Neural progenitor cell (in vitro differentiated cells): ENCODE data around the gene PCNX2. TPM values are rescaled to one million over a fixed set of nuclear protein-coding genes. Genes with fewer than 3 reads are reported as not detected.

Experiments
- DNase-seq: peaks from one replicate; pipeline ENCODE4 v3.0.0-alpha.2; 2016; ENCODE audit warnings: low spot score
- H2AFZ ChIP-seq: fragments of 200-600 bp; sonication (generic); replicated peaks from 2 replicates; pipeline ENCODE4 v1.6.1; 2016; ENCODE audit warnings: antibody characterized with exemption
- H3F3A ChIP-seq: fragments of 200-600 bp; sonication (generic); 2 replicates; pipeline ENCODE4 v1.6.1; 2016; ENCODE audit warnings: antibody characterized with exemption, low read depth
- H3K27ac ChIP-seq: fragments of 200-600 bp; sonication (generic); 2 replicates; pipeline ENCODE4 v1.5.1; 2016; ENCODE audit warnings: mild to moderate bottlenecking
- H3K27me3 ChIP-seq: fragments of 200-600 bp; sonication (generic); 2 replicates; pipeline ENCODE4 v1.6.1; 2016; ENCODE audit warnings: mild to moderate bottlenecking, moderate library complexity
- H3K36me3 ChIP-seq: fragments of 200-600 bp; sonication (generic); 2 replicates; pipeline ENCODE4 v1.5.1; 2016
- H3K4me1 ChIP-seq: fragments of 200-600 bp; sonication (generic); 2 replicates; pipeline ENCODE4 v1.6.1; 2016; ENCODE audit warnings: mixed run types
- H3K4me2 ChIP-seq: fragments of 200-600 bp; sonication (generic); 2 replicates; pipeline ENCODE4 v1.6.1; 2016
- H3K4me3 ChIP-seq: fragments of 200-600 bp; sonication (generic); 2 replicates; pipeline ENCODE4 v1.5.1; 2016
- H3K79me2 ChIP-seq: fragments of 200-600 bp; sonication (generic); 2 replicates; pipeline ENCODE4 v1.6.1; 2016; ENCODE audit warnings: low read depth
- H3K9ac ChIP-seq: fragments of 200-600 bp; sonication (generic); 2 replicates; pipeline ENCODE4 v1.6.1; 2016
- H3K9me3 ChIP-seq: fragments of 200-600 bp; sonication (generic); 2 replicates; pipeline ENCODE4 v1.5.1; 2016; ENCODE audit warnings: low read depth
- H4K20me1 ChIP-seq: fragments of 200-600 bp; sonication (generic); 2 replicates; pipeline ENCODE4 v1.6.1; 2016; ENCODE audit warnings: low read depth
- H3K27ac Mint-ChIP-seq: 3 replicates; pipeline ENCODE4 v1.8.0; 2021; ENCODE audit warnings: mixed read lengths
- H3K27me3 Mint-ChIP-seq: 2 replicates; pipeline ENCODE4 v1.8.0; 2022; ENCODE audit warnings: low read depth, mild to moderate bottlenecking, inconsistent platforms, moderate library complexity, mixed read lengths; ENCODE audit not compliant: insufficient read depth
- H3K36me3 Mint-ChIP-seq: 3 replicates; pipeline ENCODE4 v1.8.0; 2021; ENCODE audit warnings: mixed read lengths
- H3K4me1 Mint-ChIP-seq: 3 replicates; pipeline ENCODE4 v1.8.0; 2021; ENCODE audit warnings: mixed read lengths
- H3K4me3 Mint-ChIP-seq: 3 replicates; pipeline ENCODE4 v1.8.0; 2021; ENCODE audit warnings: mild to moderate bottlenecking, moderate library complexity, mixed read lengths
- H3K9me3 Mint-ChIP-seq: 3 replicates; pipeline ENCODE4 v1.8.0; 2020; ENCODE audit warnings: mixed read lengths
- EZH2 ChIP-seq: fragments of 200-600 bp; sonication (generic); IDR thresholded peaks from 2 replicates; pipeline ENCODE4 v1.6.1; 2017; ENCODE audit warnings: antibody characterized with exemption, mild to moderate bottlenecking, moderate library complexity
- EZH2phosphoT487 ChIP-seq: fragments of 200-600 bp; sonication (generic); IDR thresholded peaks from 2 replicates; pipeline ENCODE4 v1.6.1; 2017; ENCODE audit warnings: antibody characterized with exemption
- total RNA-seq: library from RNA; depleted of rRNA; stranded (reverse); fragments of >200 nt; gene quantifications from 2 replicates; pipeline ENCODE4 v1.2.3, GENCODE V29; 2015; ENCODE audit warnings: low replicate concordance
- TF ChIP-seq, protein P1 (sequence below): fragments of 200-600 bp; sonication (generic); IDR thresholded peaks from 2 replicates; pipeline ENCODE4 v1.5.1; 2017; ENCODE audit warnings: antibody characterized with exemption, mild to moderate bottlenecking

Gene PCNX2
- total RNA-seq, 1 donor from 2014 or later, result 30.8 TPM

DNA sequence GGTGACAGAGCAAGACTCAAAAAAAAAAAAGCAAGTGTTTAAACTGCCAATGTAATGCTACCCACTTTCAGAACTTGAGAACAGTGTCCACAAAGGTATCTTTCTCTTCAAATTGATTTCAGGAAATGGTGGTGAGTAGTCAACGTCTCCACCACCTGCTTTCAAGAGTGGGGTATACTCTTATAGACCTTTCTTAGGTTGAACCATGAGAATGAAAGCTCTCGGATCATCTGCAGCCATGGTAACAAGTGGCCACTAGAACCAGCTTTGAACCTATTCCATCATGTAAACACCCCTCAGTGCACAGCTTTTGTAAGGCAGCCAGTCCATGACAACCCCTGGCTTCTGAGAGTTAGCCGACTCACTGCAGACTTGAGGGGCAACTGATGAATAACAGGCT, 237.7 kb downstream of the PCNX2 start:
- H3K9ac ChIP-seq, result no peak overlapping the region
- Mint-ChIP-seq H3K27ac (no peak overlapping the region), H3K4me3 (no peak overlapping the region), H3K27me3 (no peaks in the 10 kb centered on the region), H3K36me3 (no peaks in the 10 kb centered on the region), H3K4me1 (peaks cover 3% of the 10 kb centered on the region), H3K9me3 (no peaks in the 10 kb centered on the region)
- no peak overlapping the region for H2AFZ ChIP-seq
- H3F3A ChIP-seq, result peaks cover 19% of the 10 kb centered on the region
- peaks cover 6% of the 10 kb centered on the region for H4K20me1 ChIP-seq
- DNase-seq, result no peak
- H3K4me1 ChIP-seq, result peaks cover 35% of the 10 kb centered on the region
- H3K4me2 ChIP-seq, result no peak overlapping the region
- no peak overlapping the region for H3K27ac ChIP-seq
- H3K27me3 ChIP-seq, result no peaks in the 10 kb centered on the region
- H3K4me3 ChIP-seq, result no peak overlapping the region
- no peaks in the 10 kb centered on the region for H3K79me2 ChIP-seq
- H3K9me3 ChIP-seq, result no peaks in the 10 kb centered on the region
- TF ChIP-seq EZH2 (no peak), EZH2phosphoT487 (no peak)
- TF ChIP-seq, protein P1, sequence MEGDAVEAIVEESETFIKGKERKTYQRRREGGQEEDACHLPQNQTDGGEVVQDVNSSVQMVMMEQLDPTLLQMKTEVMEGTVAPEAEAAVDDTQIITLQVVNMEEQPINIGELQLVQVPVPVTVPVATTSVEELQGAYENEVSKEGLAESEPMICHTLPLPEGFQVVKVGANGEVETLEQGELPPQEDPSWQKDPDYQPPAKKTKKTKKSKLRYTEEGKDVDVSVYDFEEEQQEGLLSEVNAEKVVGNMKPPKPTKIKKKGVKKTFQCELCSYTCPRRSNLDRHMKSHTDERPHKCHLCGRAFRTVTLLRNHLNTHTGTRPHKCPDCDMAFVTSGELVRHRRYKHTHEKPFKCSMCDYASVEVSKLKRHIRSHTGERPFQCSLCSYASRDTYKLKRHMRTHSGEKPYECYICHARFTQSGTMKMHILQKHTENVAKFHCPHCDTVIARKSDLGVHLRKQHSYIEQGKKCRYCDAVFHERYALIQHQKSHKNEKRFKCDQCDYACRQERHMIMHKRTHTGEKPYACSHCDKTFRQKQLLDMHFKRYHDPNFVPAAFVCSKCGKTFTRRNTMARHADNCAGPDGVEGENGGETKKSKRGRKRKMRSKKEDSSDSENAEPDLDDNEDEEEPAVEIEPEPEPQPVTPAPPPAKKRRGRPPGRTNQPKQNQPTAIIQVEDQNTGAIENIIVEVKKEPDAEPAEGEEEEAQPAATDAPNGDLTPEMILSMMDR, result no peak
- H3K36me3 ChIP-seq, result no peaks in the 10 kb centered on the region

DNA sequence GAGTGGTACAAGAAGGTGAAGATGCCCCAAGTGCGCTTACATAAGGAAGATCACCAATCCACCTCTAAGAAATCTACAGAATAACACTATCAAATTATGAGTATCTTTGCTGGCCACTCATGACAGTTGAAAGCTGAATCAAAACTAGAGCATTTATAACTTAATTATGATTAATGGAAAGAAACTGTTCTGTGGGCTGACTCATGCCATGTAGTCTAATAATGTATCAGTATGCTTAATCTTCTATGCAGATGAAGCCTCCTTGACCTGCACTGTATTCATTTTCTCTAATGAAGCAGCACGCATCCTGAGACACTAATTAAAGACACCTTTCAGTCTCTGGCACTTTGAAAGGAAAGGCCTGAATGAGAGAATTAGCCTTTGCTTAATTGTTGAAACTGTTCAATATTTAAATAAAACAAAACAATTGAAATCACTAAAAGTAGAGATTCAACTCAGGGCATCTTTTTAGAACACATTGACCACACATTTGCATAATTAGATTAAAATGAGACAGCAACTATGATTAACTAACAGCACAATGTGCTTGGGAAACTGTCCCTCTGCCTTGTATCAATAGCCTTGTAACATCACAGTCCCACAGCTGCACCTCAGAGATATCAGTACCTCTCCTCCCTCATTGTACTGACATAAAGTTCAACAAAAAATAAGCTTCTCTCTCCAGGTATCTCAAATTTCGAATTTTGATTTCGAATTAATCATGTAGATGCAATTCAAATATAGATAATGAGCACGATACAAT, 239.5 kb downstream of the PCNX2 start:
- H3K27me3 ChIP-seq, result no peaks in the 10 kb centered on the region
- no peaks in the 10 kb centered on the region for H3K9me3 Mint-ChIP-seq
- peak; percentile 48 for DNase-seq

DNA sequence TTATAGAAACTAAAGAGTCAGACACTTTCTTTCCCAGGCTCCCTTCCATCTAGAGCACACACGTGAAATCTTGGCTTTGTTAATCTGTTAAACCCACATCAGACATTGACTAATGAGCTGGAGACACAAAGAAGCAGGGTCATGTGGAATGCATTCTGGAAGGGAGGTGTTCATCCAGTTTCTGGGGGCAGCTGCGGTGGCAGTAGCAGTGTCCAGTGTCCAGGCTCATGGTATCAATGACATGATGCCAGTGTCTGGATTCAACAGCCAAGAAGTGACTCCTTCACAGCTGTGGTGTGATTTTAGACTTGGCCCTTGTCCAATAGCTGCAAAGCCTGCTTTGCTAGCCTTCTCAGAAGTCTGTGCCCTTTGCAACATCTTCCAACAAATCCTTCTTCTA, 249.9 kb downstream of the PCNX2 start:
- Mint-ChIP-seq H3K27ac (no peak overlapping the region), H3K4me1 (no peaks in the 10 kb centered on the region), H3K36me3 (peaks cover 7% of the 10 kb centered on the region), H3K9me3 (peaks cover 4% of the 10 kb centered on the region), H3K27me3 (no peaks in the 10 kb centered on the region), H3K4me3 (no peak overlapping the region)
- no peaks in the 10 kb centered on the region for H3F3A ChIP-seq
- no peak overlapping the region for H3K9ac ChIP-seq
- no peaks in the 10 kb centered on the region for H3K27me3 ChIP-seq
- H3K36me3 ChIP-seq, result no peaks in the 10 kb centered on the region
- no peak for DNase-seq
- no peaks in the 10 kb centered on the region for H3K9me3 ChIP-seq
- no peaks in the 10 kb centered on the region for H3K79me2 ChIP-seq
- no peak overlapping the region for H3K4me3 ChIP-seq
- H2AFZ ChIP-seq, result no peak overlapping the region
- H3K4me1 ChIP-seq, result no peaks in the 10 kb centered on the region
- no peak for TF ChIP-seq EZH2
- no peak for TF ChIP-seq EZH2phosphoT487
- TF ChIP-seq, protein P1, result no peak
- H3K27ac ChIP-seq, result no peak overlapping the region
- H3K4me2 ChIP-seq, result no peak overlapping the region
- H4K20me1 ChIP-seq, result no peaks in the 10 kb centered on the region

More for the DNA sequence above, 239.5 kb downstream of the PCNX2 start:
- Histone ChIP-seq H3K9me3 (no peaks in the 10 kb centered on the region), H3K36me3 (no peaks in the 10 kb centered on the region), H3K79me2 (no peaks in the 10 kb centered on the region), H2AFZ (no peak overlapping the region), H3F3A (peaks cover 19% of the 10 kb centered on the region), H3K4me1 (peaks cover 35% of the 10 kb centered on the region), H3K4me2 (peak overlapping the region; percentile 41), H3K9ac (no peak overlapping the region), H4K20me1 (peaks cover 6% of the 10 kb centered on the region), H3K4me3 (no peak overlapping the region), H3K27ac (no peak overlapping the region)
- TF ChIP-seq EZH2 (no peak), EZH2phosphoT487 (peak; percentile 72)
- no peaks in the 10 kb centered on the region for H3K36me3 Mint-ChIP-seq
- no peak overlapping the region for H3K4me3 Mint-ChIP-seq
- H3K4me1 Mint-ChIP-seq, result peaks cover 3% of the 10 kb centered on the region
- H3K27me3 Mint-ChIP-seq, result no peaks in the 10 kb centered on the region
- H3K27ac Mint-ChIP-seq, result no peak overlapping the region

DNA sequence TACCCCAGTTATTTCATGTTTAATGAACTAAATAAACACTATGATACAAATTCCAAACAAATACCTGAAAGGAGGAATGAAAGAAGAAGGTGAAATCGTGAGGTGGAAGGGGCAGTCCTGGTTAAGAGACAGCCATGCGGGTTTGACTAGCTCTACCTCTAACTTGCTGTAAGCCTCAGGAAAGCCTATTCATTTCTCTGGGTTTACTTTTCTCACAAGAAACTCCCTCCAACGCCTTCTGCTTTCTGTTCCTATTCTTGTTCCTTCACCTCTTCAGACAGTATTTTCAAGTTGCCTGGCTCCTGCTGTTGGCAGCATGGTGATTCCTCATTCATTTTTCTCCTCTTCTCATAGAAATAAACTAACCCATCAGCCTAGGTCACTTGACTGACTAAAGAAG, 252.7 kb downstream of the PCNX2 start:
- Histone ChIP-seq H3K9ac (no peak overlapping the region), H3K27ac (no peak overlapping the region), H2AFZ (no peak overlapping the region), H3F3A (no peaks in the 10 kb centered on the region), H3K36me3 (no peaks in the 10 kb centered on the region), H3K9me3 (no peaks in the 10 kb centered on the region), H3K4me2 (no peak overlapping the region), H3K27me3 (no peaks in the 10 kb centered on the region), H3K4me3 (no peak overlapping the region), H3K4me1 (no peaks in the 10 kb centered on the region), H4K20me1 (no peaks in the 10 kb centered on the region), H3K79me2 (no peaks in the 10 kb centered on the region)
- no peak for DNase-seq
- no peak for TF ChIP-seq EZH2
- no peak for TF ChIP-seq EZH2phosphoT487
- TF ChIP-seq, protein P1, result no peak
- peaks cover 6% of the 10 kb centered on the region for H3K4me1 Mint-ChIP-seq
- H3K4me3 Mint-ChIP-seq, result no peak overlapping the region
- H3K27ac Mint-ChIP-seq, result no peak overlapping the region
- no peaks in the 10 kb centered on the region for H3K9me3 Mint-ChIP-seq
- peaks cover 2% of the 10 kb centered on the region for H3K36me3 Mint-ChIP-seq
- no peaks in the 10 kb centered on the region for H3K27me3 Mint-ChIP-seq
